Measurements from ENCODE around the gene ELF3. TPM values are rescaled to one million over a fixed set of nuclear protein-coding genes. Genes with fewer than 3 reads are reported as not detected.
"Not testable (repeated sequence)": the region's sequence is repeated elsewhere in the genome, so short reads cannot be mapped to it uniquely, and the experiment has no call there.

The ELF3 gene
- 2.7 TPM for polyA plus RNA-seq (2013, experiment 1 of 2)
- polyA plus RNA-seq (2013, experiment 2 of 2) = 3.0 TPM

GRCh38 chr1:202010180-202011015 is at the start of gene ELF3:
ELF3 (plus strand) TSS chr1:202010587; CDS start chr1:202011137, 550 bp downstream.
- Histone ChIP-seq H3K27me3 (ENCODE audit: insufficient read depth, low read length) (no peaks in the 10 kb centered on the region), H3K4me1 (ENCODE audit: insufficient read depth, low read length) (peaks cover 39% of the 10 kb centered on the region), H3K9me3 (ENCODE audit: insufficient read depth, low read depth, low read length) (no peaks in the 10 kb centered on the region), H3K9ac (ENCODE audit: low read depth, low read length) (peak within 1 kb of the TSS; percentile 63), H3K36me3 (ENCODE audit: insufficient read depth, low read length) (peaks cover 21% of the 10 kb centered on the region), H3K27ac (ENCODE audit: low read depth, low read length) (peak within 1 kb of the TSS; percentile 87), H3K4me3 (ENCODE audit: low read length) (peak within 1 kb of the TSS; percentile 66)
- 13% methylated on average over 23 of the region's 24 CpGs for WGBS

- H3K27ac ChIP-seq (ENCODE audit: low read depth, low read length); H3K4me1 ChIP-seq (ENCODE audit: insufficient read depth, low read length); H3K27me3 ChIP-seq (ENCODE audit: insufficient read depth, low read length); H3K9me3 ChIP-seq (ENCODE audit: insufficient read depth, low read depth, low read length); H3K4me3 ChIP-seq (ENCODE audit: low read length); H3K9ac ChIP-seq (ENCODE audit: low read depth, low read length): not testable (repeated sequence)
- 97% methylated on average over 10 of the region's 10 CpGs for WGBS
- H3K36me3 ChIP-seq (ENCODE audit: insufficient read depth, low read length) = peaks cover 88% of the 10 kb centered on the region
Measured at GRCh38 chr1:201962382-201962781, 48.0 kb upstream of the ELF3 start.

GRCh38 chr1:201964261-201964660 is 46.1 kb upstream of the ELF3 start:
- no CpG with 5 or more reads among the region's 1 CpG for WGBS
- H3K36me3 ChIP-seq (ENCODE audit: insufficient read depth, low read length) = peaks cover 89% of the 10 kb centered on the region

GRCh38 chr1:201966171-201966570 is 44.2 kb upstream of the ELF3 start:
- H3K4me1 ChIP-seq (ENCODE audit: insufficient read depth, low read length) = no peaks in the 10 kb centered on the region
- WGBS = 96% methylated on average over 5 of the region's 5 CpGs
- H3K4me3 ChIP-seq (ENCODE audit: low read length) = no peak overlapping the region
- no peak overlapping the region for H3K27ac ChIP-seq (ENCODE audit: low read depth, low read length)
- peaks cover 93% of the 10 kb centered on the region for H3K36me3 ChIP-seq (ENCODE audit: insufficient read depth, low read length)
- H3K27me3 ChIP-seq (ENCODE audit: insufficient read depth, low read length) = no peaks in the 10 kb centered on the region
- H3K9me3 ChIP-seq (ENCODE audit: insufficient read depth, low read depth, low read length) = no peaks in the 10 kb centered on the region
- H3K9ac ChIP-seq (ENCODE audit: low read depth, low read length) = no peak overlapping the region

More at GRCh38 chr1:201964261-201964660, 46.1 kb upstream of the ELF3 start:
- no peak overlapping the region for H3K4me3 ChIP-seq (ENCODE audit: low read length)
- H3K27ac ChIP-seq (ENCODE audit: low read depth, low read length) = no peak overlapping the region
- H3K27me3 ChIP-seq (ENCODE audit: insufficient read depth, low read length) = no peaks in the 10 kb centered on the region
- no peaks in the 10 kb centered on the region for H3K9me3 ChIP-seq (ENCODE audit: insufficient read depth, low read depth, low read length)
- no peaks in the 10 kb centered on the region for H3K4me1 ChIP-seq (ENCODE audit: insufficient read depth, low read length)
- no peak overlapping the region for H3K9ac ChIP-seq (ENCODE audit: low read depth, low read length)

- Histone ChIP-seq H3K27ac (ENCODE audit: low read depth, low read length) (no peak overlapping the region), H3K36me3 (ENCODE audit: insufficient read depth, low read length) (peaks cover 71% of the 10 kb centered on the region), H3K9ac (ENCODE audit: low read depth, low read length) (no peak overlapping the region), H3K27me3 (ENCODE audit: insufficient read depth, low read length) (no peaks in the 10 kb centered on the region), H3K9me3 (ENCODE audit: insufficient read depth, low read depth, low read length) (no peaks in the 10 kb centered on the region), H3K4me1 (ENCODE audit: insufficient read depth, low read length) (no peaks in the 10 kb centered on the region), H3K4me3 (ENCODE audit: low read length) (no peak overlapping the region)
- 98% methylated on average over 16 of the region's 16 CpGs for WGBS
Measured at GRCh38 chr1:201968202-201968925, 42.0 kb upstream of the ELF3 start.

- H3K27me3 ChIP-seq (ENCODE audit: insufficient read depth, low read length) = no peaks in the 10 kb centered on the region
- H3K27ac ChIP-seq (ENCODE audit: low read depth, low read length) = no peak overlapping the region
- peaks cover 54% of the 10 kb centered on the region for H3K36me3 ChIP-seq (ENCODE audit: insufficient read depth, low read length)
- WGBS = 98% methylated on average over 8 of the region's 9 CpGs
- H3K9me3 ChIP-seq (ENCODE audit: insufficient read depth, low read depth, low read length) = no peaks in the 10 kb centered on the region
- no peaks in the 10 kb centered on the region for H3K4me1 ChIP-seq (ENCODE audit: insufficient read depth, low read length)
- H3K4me3 ChIP-seq (ENCODE audit: low read length) = no peak overlapping the region
- H3K9ac ChIP-seq (ENCODE audit: low read depth, low read length) = no peak overlapping the region
Measured at GRCh38 chr1:201970334-201971159, 39.8 kb upstream of the ELF3 start.

- Histone ChIP-seq H3K9me3 (ENCODE audit: insufficient read depth, low read depth, low read length) (no peaks in the 10 kb centered on the region), H3K4me3 (ENCODE audit: low read length) (peak overlapping the region; percentile 73), H3K9ac (ENCODE audit: low read depth, low read length) (peak overlapping the region; percentile 80), H3K36me3 (ENCODE audit: insufficient read depth, low read length) (no peaks in the 10 kb centered on the region), H3K27ac (ENCODE audit: low read depth, low read length) (no peak overlapping the region), H3K27me3 (ENCODE audit: insufficient read depth, low read length) (peaks cover 6% of the 10 kb centered on the region), H3K4me1 (ENCODE audit: insufficient read depth, low read length) (0 out of 2 replicates have a peak, but pooled peaks cover 5% of the 10 kb centered on the region)
- 17% methylated on average over 31 of the region's 31 CpGs for WGBS
Measured at GRCh38 chr1:201982082-201982622, 28.2 kb upstream of the ELF3 start.

GRCh38 chr1:201982623-201983379 is 27.6 kb upstream of the ELF3 start, which contains the start of gene RNPEP:
RNPEP (plus strand) TSS chr1:201982648; CDS start chr1:201982667, 19 bp downstream.
- Histone ChIP-seq H3K27ac (ENCODE audit: low read depth, low read length) (no peak within 1 kb of the TSS; the same call in 1 of the 2 replicates), H3K27me3 (ENCODE audit: insufficient read depth, low read length) (peaks cover 6% of the 10 kb centered on the region), H3K4me1 (ENCODE audit: insufficient read depth, low read length) (0 out of 2 replicates have a peak, but pooled peaks cover 5% of the 10 kb centered on the region), H3K9me3 (ENCODE audit: insufficient read depth, low read depth, low read length) (no peaks in the 10 kb centered on the region), H3K4me3 (ENCODE audit: low read length) (peak within 1 kb of the TSS; percentile 73), H3K36me3 (ENCODE audit: insufficient read depth, low read length) (no peaks in the 10 kb centered on the region), H3K9ac (ENCODE audit: low read depth, low read length) (peak within 1 kb of the TSS; percentile 80)
- under 1% methylated on average over 80 of the region's 80 CpGs for WGBS

GRCh38 chr1:201983380-201983805 is 27.0 kb upstream of the ELF3 start:
- 17% methylated on average over 11 of the region's 11 CpGs for WGBS
- Histone ChIP-seq H3K9ac (ENCODE audit: low read depth, low read length) (peak overlapping the region; percentile 80), H3K27me3 (ENCODE audit: insufficient read depth, low read length) (peaks cover 6% of the 10 kb centered on the region), H3K9me3 (ENCODE audit: insufficient read depth, low read depth, low read length) (no peaks in the 10 kb centered on the region), H3K4me1 (ENCODE audit: insufficient read depth, low read length) (0 out of 2 replicates have a peak, but pooled peaks cover 5% of the 10 kb centered on the region), H3K4me3 (ENCODE audit: low read length) (peak overlapping the region; percentile 73), H3K36me3 (ENCODE audit: insufficient read depth, low read length) (peaks cover under 1% of the 10 kb centered on the region), H3K27ac (ENCODE audit: low read depth, low read length) (no peak overlapping the region)

- Histone ChIP-seq H3K27me3 (ENCODE audit: insufficient read depth, low read length) (peaks cover 6% of the 10 kb centered on the region), H3K9ac (ENCODE audit: low read depth, low read length) (no peak overlapping the region), H3K4me1 (ENCODE audit: insufficient read depth, low read length) (0 out of 2 replicates have a peak, but pooled peaks cover 5% of the 10 kb centered on the region), H3K4me3 (ENCODE audit: low read length) (no peak overlapping the region), H3K36me3 (ENCODE audit: insufficient read depth, low read length) (peaks cover 11% of the 10 kb centered on the region), H3K9me3 (ENCODE audit: insufficient read depth, low read depth, low read length) (no peaks in the 10 kb centered on the region), H3K27ac (ENCODE audit: low read depth, low read length) (no peak overlapping the region)
- 92% methylated on average over 3 of the region's 3 CpGs for WGBS
Measured at GRCh38 chr1:201984446-201984845, 25.9 kb upstream of the ELF3 start.
